GM19452 (cell line): Measurements from ENCODE around the gene CLCN7.

Experiments
- ATAC-seq: cut with Tn5 transposase; IDR thresholded peaks from one replicate; pipeline ENCODE4 v1.9.1; 2021; ENCODE audit not compliant: unreplicated experiment

The CLCN7 gene

GRCh38 chr16:1464196-1464893 is 10.5 kb downstream of the CLCN7 start:
- no peak for ATAC-seq

GRCh38 chr16:1461146-1461545 is 13.7 kb downstream of the CLCN7 start:
- ATAC-seq = no peak

- ATAC-seq = no peak
Measured at GRCh38 chr16:1460602-1461138, 14.2 kb downstream of the CLCN7 start.

- ATAC-seq = no peak
Measured at GRCh38 chr16:1459967-1460366, 14.9 kb downstream of the CLCN7 start.

- ATAC-seq = no peak
Measured at GRCh38 chr16:1458977-1459341, 15.9 kb downstream of the CLCN7 start.

- no peak for ATAC-seq
Measured at GRCh38 chr16:1458336-1458976, 16.4 kb downstream of the CLCN7 start.

GRCh38 chr16:1457489-1458245 is 17.2 kb downstream of the CLCN7 start:
- no peak for ATAC-seq

GRCh38 chr16:1456951-1457350 is 17.9 kb downstream of the CLCN7 start:
- no peak for ATAC-seq

- no peak for ATAC-seq
Measured at GRCh38 chr16:1455190-1456171, 19.3 kb downstream of the CLCN7 start.

- no peak for ATAC-seq
Measured at GRCh38 chr16:1454561-1454960, 20.3 kb downstream of the CLCN7 start.

GRCh38 chr16:1453316-1453715 is 21.5 kb downstream of the CLCN7 start:
- no peak for ATAC-seq

GRCh38 chr16:1452530-1452929 is 22.3 kb downstream of the CLCN7 start:
- ATAC-seq = no peak

- no peak for ATAC-seq
Measured at GRCh38 chr16:1451702-1452392, 23.0 kb downstream of the CLCN7 start.

- ATAC-seq = no peak
Measured at GRCh38 chr16:1450841-1451240, 24.0 kb downstream of the CLCN7 start.

GRCh38 chr16:1450218-1450617 is 24.6 kb downstream of the CLCN7 start:
- ATAC-seq = no peak

GRCh38 chr16:1449201-1449788 is 25.5 kb downstream of the CLCN7 start:
- ATAC-seq = no peak

- ATAC-seq = no peak
Measured at GRCh38 chr16:1448536-1449116, 26.2 kb downstream of the CLCN7 start.

- no peak for ATAC-seq
Measured at GRCh38 chr16:1447965-1448364, 26.9 kb downstream of the CLCN7 start.

GRCh38 chr16:1446296-1447080 is 28.3 kb downstream of the CLCN7 start:
- ATAC-seq = no peak
